ENCODE data around the gene ATCAY.
A peak's percentile ranks its signal among the peaks of the same experiment; 100 is the strongest.
"Not testable (repeated sequence)": the region's sequence is repeated elsewhere in the genome, so short reads cannot be mapped to it uniquely, and the experiment has no call there.

ATCAY gene

DNA sequence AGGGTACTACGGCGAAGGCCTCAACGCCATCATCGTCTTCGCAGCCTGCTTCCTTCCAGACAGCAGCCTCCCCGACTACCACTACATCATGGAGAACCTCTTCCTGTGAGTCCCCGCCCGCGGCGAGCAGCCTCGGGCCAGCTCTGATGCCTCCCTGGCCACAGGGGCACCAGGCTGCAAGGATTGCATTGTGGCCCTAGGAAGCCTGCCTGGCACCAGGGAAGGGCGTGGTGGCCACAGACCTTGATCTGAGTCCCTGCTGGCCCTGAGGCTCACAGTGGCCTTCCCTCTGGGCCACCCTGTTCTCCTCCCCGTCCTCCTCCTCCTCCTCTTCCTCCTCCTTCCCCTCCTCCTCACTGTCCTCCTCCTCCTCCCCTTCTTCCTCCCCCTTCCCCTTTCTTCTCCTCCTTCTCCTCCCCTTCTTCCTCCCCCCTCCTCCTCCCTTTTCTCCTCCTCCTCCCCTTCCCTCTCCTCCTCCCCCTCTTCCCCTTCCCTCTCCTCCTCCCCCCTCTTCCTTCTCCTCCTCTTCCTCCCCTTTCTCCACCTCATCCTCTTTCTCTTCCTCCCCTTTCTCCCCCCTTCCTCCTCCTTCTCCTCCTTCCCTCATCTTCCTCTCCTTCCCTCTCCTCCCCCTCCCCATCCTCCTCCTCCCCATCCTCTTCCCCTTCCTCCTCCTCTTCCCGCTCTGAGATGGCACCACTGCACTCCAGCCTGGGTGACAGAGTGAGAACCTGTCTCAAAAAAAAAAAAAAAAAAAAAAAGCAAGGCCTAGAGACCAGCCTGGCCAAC lies 28.0 kb downstream of the ATCAY start:
- Mint-ChIP-seq H3K4me1 (no peaks in the 10 kb centered on the region), H3K4me3 (no peak overlapping the region), H3K36me3 (no peaks in the 10 kb centered on the region), H3K9me3 (peaks cover 2% of the 10 kb centered on the region), H3K27ac (no peak overlapping the region)
- ATAC-seq, result no peak
- DNase-seq (ENCODE audit: low spot score in 2 of 2), result no peak

DNA sequence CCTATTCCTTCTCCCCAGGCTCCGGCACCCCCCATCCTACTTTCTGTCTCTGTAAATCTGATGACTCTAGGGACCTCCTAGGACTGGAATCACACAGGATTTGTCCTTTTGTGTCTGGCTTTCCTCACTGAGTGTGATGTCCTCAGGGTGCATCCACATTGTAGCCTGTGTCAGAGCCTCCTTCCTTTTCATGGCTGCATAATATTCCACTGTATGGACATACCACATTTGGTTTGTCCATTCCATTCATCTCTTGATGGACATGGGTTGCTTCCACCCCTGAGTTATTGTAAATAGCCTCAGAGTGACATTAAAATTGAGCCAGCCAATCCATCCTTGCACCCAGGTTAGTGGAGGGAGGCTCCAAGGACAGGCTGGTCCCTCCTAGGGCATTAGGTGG lies 29.6 kb downstream of the ATCAY start:
- Mint-ChIP-seq H3K27ac (no peak overlapping the region), H3K9me3 (peaks cover 2% of the 10 kb centered on the region), H3K4me3 (no peak overlapping the region), H3K4me1 (no peaks in the 10 kb centered on the region), H3K36me3 (no peaks in the 10 kb centered on the region)
- ATAC-seq (no peak), DNase-seq (ENCODE audit: low spot score in 2 of 2) (no peak)

DNA sequence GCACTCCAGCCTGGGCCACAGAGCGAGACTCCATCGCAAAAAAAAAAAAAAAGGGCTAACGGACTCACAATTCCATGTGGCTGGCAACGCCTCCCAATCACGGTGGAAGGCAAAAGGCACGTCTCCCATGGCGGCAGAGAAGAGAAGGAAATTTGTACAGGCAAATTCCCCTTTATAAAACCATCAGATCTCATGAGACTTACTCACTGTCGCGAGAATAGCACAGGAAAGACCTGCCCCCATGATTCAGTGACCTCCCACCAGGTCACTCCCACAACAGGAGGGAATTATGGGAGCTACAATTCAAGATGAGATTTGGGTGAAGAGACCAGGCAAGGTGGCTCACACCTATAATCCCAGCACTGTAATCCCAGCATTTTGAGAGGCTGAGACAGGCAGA lies 33.7 kb downstream of the ATCAY start:
- Mint-ChIP-seq H3K27ac (no peak overlapping the region), H3K36me3 (no peaks in the 10 kb centered on the region), H3K4me1 (no peaks in the 10 kb centered on the region), H3K9me3 (peaks cover 2% of the 10 kb centered on the region), H3K4me3 (no peak overlapping the region)
- ATAC-seq, result no peak
- DNase-seq (ENCODE audit: low spot score in 2 of 2), result no peak

DNA sequence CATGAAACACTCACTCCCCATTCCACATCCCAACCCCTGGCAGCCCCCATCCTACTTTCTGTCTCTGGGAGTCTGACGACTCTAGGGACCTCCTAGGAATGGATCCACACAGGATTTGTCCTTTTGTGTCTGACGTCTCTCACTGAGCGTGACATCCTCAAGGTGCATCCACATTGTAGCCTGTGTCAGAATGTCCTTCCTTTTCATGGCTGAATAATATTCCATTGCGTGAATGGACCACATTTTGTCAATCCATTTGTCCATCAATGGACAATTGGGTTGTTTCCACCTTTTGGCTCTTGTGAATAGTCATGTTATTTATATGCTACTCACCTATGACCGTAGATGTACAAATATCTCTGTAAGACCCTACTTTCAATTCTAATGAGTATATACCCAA lies 35.5 kb downstream of the ATCAY start:
- Mint-ChIP-seq H3K27ac (no peak overlapping the region), H3K4me1 (no peaks in the 10 kb centered on the region), H3K9me3 (no peaks in the 10 kb centered on the region), H3K4me3 (no peak overlapping the region), H3K36me3 (no peaks in the 10 kb centered on the region)
- DNase-seq (ENCODE audit: low spot score in 2 of 2), result no peak
- no peak for ATAC-seq

DNA sequence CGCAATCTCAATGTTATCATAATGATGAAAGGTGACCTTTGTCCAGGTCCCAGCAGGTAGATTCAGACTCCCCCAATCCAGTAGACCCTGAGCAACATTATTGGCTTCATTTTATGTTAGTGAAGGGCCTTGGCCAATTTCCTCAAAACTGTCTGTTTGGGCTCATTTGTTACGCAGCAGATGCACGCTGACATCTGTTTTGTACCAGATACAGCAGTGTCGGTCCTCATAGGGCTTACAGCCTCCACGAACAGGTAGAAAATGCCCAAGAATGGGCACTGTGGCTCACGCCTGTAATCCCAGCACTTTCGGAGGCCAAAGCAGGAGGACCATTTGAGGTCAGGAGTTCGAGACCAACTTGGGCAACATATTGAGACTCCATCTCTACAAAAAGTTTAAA lies 39.3 kb downstream of the ATCAY start:
- H3K36me3 Mint-ChIP-seq, result no peaks in the 10 kb centered on the region
- H3K4me1 Mint-ChIP-seq, result no peaks in the 10 kb centered on the region
- H3K4me3 Mint-ChIP-seq, result no peak overlapping the region
- DNase-seq (ENCODE audit: low spot score in 2 of 2) (no peak), ATAC-seq (no peak)
- H3K9me3 Mint-ChIP-seq, result peaks cover 6% of the 10 kb centered on the region
- H3K27ac Mint-ChIP-seq, result no peak overlapping the region

DNA sequence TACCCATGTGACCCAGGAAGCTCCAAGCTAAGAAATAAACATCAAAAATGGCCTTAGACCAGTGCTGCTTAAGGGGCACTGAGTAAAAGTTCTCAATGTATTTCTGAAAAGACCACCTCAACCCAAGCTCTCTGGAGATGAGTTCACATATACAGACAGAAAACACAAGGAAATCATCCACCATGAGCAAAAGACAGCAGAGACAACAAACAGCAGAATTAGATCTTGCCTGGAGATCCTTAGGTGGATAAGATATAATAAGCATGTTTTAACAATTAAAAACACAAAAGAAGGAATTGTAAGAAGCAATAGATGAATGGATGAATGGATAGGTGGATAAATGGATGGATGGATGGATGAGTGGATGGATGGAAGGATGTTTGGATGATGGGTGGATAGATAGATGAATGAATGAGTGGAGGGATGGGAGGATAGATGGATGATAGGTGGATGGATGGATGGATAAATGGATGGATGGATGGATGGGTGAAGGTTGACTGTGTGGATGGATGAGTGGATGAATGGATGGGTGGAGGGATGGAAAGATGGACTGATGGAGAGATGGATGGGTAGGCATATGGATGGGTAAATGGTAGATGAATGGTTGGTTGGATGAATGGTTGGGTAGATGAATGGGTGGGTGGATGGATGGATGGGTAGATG lies 42.7 kb downstream of the ATCAY start:
- Mint-ChIP-seq H3K4me3 (no peak overlapping the region), H3K36me3 (no peaks in the 10 kb centered on the region), H3K27ac (no peak overlapping the region), H3K4me1 (no peaks in the 10 kb centered on the region), H3K9me3 (peaks cover 6% of the 10 kb centered on the region)
- no peak for ATAC-seq
- no peak for DNase-seq (ENCODE audit: low spot score in 2 of 2)

DNA sequence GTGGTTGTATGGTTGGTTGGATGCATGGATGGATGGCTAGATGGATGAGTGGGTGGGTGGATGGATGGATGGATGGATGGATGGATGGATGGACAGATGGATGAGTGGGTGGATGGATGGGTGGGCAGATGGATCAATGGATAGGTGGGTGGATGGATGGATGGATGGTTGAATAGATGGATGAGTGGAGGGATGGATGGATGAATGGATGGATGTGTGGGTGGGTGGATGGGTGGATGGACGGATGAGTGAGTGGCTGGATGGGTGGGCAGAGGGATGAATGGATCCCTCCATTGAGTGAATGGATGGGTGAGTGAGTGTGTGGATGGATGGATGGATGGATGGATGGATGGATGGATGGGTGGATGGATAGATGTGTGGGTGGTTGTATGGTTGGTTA lies 43.4 kb downstream of the ATCAY start:
- H3K27ac Mint-ChIP-seq, result no peak overlapping the region
- no peak for DNase-seq (ENCODE audit: low spot score in 2 of 2)
- no peaks in the 10 kb centered on the region for H3K4me1 Mint-ChIP-seq
- no peak overlapping the region for H3K4me3 Mint-ChIP-seq
- ATAC-seq, result no peak
- no peaks in the 10 kb centered on the region for H3K36me3 Mint-ChIP-seq
- H3K9me3 Mint-ChIP-seq, result peaks cover 6% of the 10 kb centered on the region

DNA sequence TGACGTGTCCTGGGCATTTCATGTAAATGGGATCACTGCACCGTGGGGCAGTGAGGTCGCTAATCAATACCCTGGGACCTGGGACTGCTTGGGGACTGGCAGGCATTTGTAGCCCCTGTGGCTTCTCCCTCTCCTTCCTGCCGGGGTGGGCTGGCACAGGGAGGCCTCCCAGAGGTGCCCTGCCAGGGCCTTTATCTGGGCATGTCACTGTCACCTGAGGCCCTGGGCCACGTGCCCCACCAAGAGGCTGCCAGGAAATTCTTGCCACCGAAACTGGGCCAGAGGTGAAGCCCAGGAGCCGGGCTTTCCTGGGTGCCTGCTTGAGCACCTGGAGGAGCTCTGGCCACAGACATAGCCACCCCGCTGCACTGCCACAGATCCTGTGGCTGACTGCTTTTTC lies 50.6 kb downstream of the ATCAY start:
- DNase-seq (ENCODE audit: low spot score in 2 of 2) (no peak), ATAC-seq (no peak)
- H3K36me3 Mint-ChIP-seq, result no peaks in the 10 kb centered on the region
- H3K9me3 Mint-ChIP-seq, result no peaks in the 10 kb centered on the region
- no peak overlapping the region for H3K4me3 Mint-ChIP-seq
- H3K27ac Mint-ChIP-seq, result no peak overlapping the region
- H3K4me1 Mint-ChIP-seq, result no peaks in the 10 kb centered on the region

DNA sequence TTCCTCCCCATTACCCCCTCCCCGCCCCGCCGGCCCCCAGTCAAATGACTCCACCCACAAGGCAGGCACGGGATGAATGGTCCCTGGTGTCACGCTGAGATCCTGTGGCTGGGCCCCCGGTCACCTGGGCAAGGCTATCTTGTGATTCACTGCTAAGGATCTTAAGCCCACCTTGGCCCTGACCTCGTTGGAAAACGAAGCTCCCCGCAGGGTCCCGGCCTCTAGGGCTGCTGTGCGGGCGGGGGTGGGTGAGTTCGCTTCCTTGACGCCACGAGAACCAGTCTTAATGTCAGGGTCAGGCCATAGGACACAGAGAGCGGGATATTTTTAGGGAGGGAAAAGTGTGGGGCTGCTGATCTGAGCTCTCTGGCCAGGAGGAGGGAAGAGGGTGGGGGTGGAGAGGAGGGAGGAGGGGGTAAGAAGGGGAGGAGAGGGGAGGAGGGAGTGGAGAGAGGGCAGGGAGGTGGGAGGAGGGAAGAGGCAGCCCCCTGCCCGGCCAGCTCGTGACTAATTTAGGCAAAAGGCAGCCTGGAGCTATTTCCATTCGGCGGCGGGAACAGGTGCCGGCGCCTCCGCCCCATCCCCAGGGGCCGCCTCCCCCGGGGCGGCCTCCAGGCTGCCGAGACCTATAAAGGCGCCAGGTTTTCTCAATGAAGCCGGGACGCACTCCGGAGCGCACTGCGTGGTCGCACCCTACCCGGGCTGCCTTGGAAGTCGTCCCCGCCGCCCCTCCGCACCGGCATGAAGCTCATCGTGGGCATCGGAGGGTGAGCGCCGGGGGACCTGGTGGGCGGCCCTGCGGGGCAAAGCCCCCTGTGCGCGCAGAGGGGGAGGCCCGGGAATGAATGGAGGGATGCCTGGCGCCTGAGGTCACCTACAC lies 52.7 kb downstream of the ATCAY start, which contains the start of gene NMRK2:
Gene NMRK2 (plus strand): TSS at position 139 of the 880 bp plus-strand sequence. CDS start 603 bp downstream, at position 742.
- Mint-ChIP-seq H3K4me1 (no peaks in the 10 kb centered on the region), H3K36me3 (no peaks in the 10 kb centered on the region), H3K27ac (no peak within 1 kb of the TSS), H3K4me3 (no peak within 1 kb of the TSS), H3K9me3 (no peaks in the 10 kb centered on the region)
- ATAC-seq (peak; percentile 55), DNase-seq (ENCODE audit: low spot score in 2 of 2) (no peak)

DNA sequence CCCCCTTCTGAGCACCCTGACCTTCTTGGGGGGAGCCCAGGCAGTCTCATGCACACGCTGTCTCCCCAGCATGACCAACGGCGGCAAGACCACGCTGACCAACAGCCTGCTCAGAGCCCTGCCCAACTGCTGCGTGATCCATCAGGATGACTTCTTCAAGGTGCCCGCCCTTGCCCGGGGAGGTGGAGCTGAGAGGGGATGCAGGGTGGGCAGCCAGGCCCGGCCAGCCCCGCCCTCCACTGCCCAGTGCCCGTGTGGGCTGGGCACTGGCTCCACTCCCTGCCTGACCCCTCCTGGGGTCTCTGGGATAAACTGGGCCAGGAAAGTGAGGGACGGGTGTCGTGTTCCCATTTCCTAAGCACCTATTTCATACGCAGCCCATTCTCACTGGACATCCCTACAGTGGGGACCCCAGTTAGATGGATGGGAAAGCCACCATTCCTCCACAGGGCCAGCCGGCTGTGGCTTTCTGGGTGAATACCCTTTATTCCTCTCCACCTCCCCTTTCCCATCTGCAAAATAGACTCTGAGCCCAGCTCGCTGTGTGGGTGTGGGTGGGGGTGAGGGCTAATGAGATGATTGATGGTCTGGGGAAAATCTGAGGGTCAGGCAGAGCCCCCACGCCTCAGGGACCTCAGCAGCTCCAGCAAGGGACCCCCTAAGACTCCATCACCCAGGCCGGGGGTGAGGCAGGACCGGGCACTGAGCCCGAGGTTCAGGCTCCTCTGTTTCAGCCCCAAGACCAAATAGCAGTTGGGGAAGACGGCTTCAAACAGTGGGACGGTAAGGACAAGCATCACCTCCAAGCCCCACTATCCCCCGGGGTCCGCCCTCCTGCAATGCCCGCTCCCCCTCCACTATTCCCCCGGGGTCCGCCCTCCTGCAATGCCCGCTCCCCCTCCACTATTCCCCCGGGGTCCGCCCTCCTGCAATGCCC lies 56.3 kb downstream of the ATCAY start:
- Mint-ChIP-seq H3K9me3 (no peaks in the 10 kb centered on the region), H3K4me1 (no peaks in the 10 kb centered on the region), H3K4me3 (no peak overlapping the region), H3K36me3 (no peaks in the 10 kb centered on the region), H3K27ac (no peak overlapping the region)
- peak; percentile 19 for ATAC-seq
- DNase-seq (ENCODE audit: low spot score in 2 of 2), result no peak

DNA sequence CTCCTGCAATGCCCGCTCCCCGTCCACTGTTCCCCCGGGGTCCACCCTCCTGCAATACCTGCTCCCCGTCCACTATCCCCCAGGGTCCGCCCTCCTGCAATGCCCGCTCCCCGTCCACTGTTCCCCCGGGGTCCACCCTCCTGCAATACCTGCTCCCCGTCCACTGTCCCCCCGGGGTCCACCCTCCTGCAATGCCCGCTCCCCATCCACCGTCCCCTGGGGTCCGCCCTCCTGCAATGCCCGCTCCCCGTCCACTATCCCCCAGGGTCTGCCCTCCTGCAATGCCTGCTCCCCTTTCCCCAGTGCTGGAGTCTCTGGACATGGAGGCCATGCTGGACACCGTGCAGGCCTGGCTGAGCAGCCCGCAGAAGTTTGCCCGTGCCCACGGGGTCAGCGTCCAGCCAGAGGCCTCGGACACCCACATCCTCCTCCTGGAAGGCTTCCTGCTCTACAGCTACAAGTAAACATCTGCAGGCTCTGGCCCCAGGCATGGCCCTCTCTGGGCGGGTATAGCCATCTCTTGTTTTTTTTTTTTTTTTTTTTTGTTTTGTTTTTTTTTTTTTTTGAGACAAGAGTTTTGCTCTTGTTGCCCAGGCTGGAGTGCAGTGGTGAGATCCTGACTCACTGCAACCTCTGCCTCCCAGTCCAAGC lies 57.9 kb downstream of the ATCAY start:
- not testable (repeated sequence) for H3K27ac Mint-ChIP-seq; H3K4me3 Mint-ChIP-seq; DNase-seq (ENCODE audit: low spot score in 2 of 2); H3K9me3 Mint-ChIP-seq; H3K36me3 Mint-ChIP-seq; H3K4me1 Mint-ChIP-seq; ATAC-seq

DNA sequence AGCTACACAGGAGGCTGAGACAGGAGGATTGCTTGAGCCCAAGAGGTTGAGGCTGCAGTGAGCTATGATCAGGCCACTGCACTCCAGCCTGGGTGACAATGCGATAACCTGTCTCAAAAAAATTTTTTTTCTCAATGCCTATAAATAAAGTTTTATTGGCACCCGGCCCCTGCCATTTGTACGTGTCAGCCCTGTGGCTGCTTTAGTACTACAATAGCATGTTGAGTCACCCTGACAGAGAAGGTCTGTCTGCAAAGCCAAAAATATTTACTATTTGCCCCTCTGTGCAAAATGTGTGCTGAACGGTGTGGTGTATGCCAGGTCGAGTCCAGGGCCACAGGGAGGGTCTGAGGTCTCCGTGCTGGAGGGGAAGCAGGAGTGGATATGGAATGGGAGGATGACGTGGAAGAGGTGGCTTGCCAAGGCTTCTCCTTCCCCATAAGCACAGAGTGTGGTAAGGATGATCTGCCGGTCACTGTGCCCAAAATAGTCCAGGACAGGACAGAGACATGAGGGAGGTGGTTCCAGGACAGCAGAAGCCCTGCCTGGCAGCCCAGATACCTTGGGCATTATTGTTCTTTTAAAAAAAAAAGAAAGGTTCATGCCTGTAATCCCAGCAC lies 62.4 kb downstream of the ATCAY start:
- no peak overlapping the region for H3K4me3 Mint-ChIP-seq
- H3K36me3 Mint-ChIP-seq, result no peaks in the 10 kb centered on the region
- no peak for DNase-seq (ENCODE audit: low spot score in 2 of 2)
- no peak overlapping the region for H3K27ac Mint-ChIP-seq
- no peaks in the 10 kb centered on the region for H3K9me3 Mint-ChIP-seq
- no peaks in the 10 kb centered on the region for H3K4me1 Mint-ChIP-seq
- ATAC-seq, result no peak

DNA sequence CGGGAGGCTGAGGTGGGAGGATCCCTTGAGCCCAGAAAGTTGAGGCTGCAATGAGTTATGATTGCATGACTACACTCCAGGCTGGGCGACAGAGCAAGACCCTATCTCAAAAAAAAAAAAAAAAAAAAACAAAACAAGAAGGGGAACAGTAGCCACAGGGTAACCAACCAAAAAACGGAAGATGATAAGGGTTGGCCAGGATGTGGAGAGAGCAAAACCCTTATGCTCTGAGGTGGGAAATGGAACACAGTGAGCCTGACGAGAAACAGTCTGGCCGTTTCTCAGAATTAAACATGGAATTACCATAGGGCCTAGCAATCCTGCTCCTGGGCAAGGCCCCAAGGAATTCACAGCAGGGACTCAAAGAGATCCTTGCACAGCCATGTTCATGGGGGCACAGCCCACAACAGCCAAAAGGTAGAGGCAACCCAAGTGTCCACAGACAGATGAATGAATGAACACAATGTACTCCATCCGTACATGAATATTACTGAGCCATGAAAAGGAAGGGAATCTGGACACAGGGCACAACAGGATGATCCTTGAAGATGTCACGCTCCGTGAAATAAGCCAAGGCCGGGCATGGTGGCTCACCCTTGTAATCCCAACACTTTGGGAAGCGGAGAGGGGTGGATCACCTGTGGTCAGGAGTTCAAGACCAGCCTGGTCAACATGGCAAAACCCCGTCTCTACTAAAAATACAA lies 63.7 kb downstream of the ATCAY start:
- Mint-ChIP-seq H3K4me1 (no peaks in the 10 kb centered on the region), H3K36me3 (no peaks in the 10 kb centered on the region), H3K4me3 (no peak overlapping the region), H3K27ac (no peak overlapping the region), H3K9me3 (no peaks in the 10 kb centered on the region)
- DNase-seq (ENCODE audit: low spot score in 2 of 2), result no peak
- ATAC-seq, result peak; percentile 36
